Measurements from ENCODE around the gene ABCA2.

ABCA2 gene

GRCh38 chr9:137019891-137020683 lies 8.0 kb downstream of the ABCA2 start:
- Mint-ChIP-seq H3K36me3 (no peaks in the 10 kb centered on the region), H3K27ac (no peak overlapping the region), H3K4me3 (no peak overlapping the region), H3K4me1 (no peaks in the 10 kb centered on the region), H3K9me3 (peaks cover 5% of the 10 kb centered on the region), H3K27me3 (no peaks in the 10 kb centered on the region)
- no peak for ATAC-seq

- H3K36me3 Mint-ChIP-seq: no peaks in the 10 kb centered on the region
- no peak for ATAC-seq
- peaks cover 5% of the 10 kb centered on the region for H3K9me3 Mint-ChIP-seq
- H3K4me1 Mint-ChIP-seq: no peaks in the 10 kb centered on the region
- no peak overlapping the region for H3K27ac Mint-ChIP-seq
- no peak overlapping the region for H3K4me3 Mint-ChIP-seq
- no peaks in the 10 kb centered on the region for H3K27me3 Mint-ChIP-seq
Observed at GRCh38 chr9:137018761-137019559, 9.1 kb downstream of the ABCA2 start.

- no peak overlapping the region for H3K4me3 Mint-ChIP-seq
- no peaks in the 10 kb centered on the region for H3K27me3 Mint-ChIP-seq
- no peak overlapping the region for H3K27ac Mint-ChIP-seq
- H3K4me1 Mint-ChIP-seq: no peaks in the 10 kb centered on the region
- peaks cover 5% of the 10 kb centered on the region for H3K9me3 Mint-ChIP-seq
- ATAC-seq: no peak
- H3K36me3 Mint-ChIP-seq: no peaks in the 10 kb centered on the region
Observed at GRCh38 chr9:137017791-137018497, 10.1 kb downstream of the ABCA2 start.

- no peaks in the 10 kb centered on the region for H3K4me1 Mint-ChIP-seq
- no peaks in the 10 kb centered on the region for H3K27me3 Mint-ChIP-seq
- ATAC-seq: no peak
- no peaks in the 10 kb centered on the region for H3K36me3 Mint-ChIP-seq
- peaks cover 4% of the 10 kb centered on the region for H3K9me3 Mint-ChIP-seq
- H3K4me3 Mint-ChIP-seq: no peak overlapping the region
- no peak overlapping the region for H3K27ac Mint-ChIP-seq
Observed at GRCh38 chr9:137017071-137017470, 11.0 kb downstream of the ABCA2 start.

- no peak overlapping the region for H3K27ac Mint-ChIP-seq
- H3K36me3 Mint-ChIP-seq: peaks cover 3% of the 10 kb centered on the region
Observed at GRCh38 chr9:137016436-137016835, 11.6 kb downstream of the ABCA2 start.

GRCh38 chr9:137015976-137016375 lies 12.1 kb downstream of the ABCA2 start:
- Mint-ChIP-seq H3K27me3 (no peaks in the 10 kb centered on the region), H3K9me3 (no peaks in the 10 kb centered on the region), H3K4me1 (no peaks in the 10 kb centered on the region), H3K4me3 (no peak overlapping the region), H3K36me3 (peaks cover 8% of the 10 kb centered on the region), H3K27ac (no peak overlapping the region)
- no peak for ATAC-seq

More at GRCh38 chr9:137016436-137016835, 11.6 kb downstream of the ABCA2 start:
- no peak for ATAC-seq
- Mint-ChIP-seq H3K27me3 (no peaks in the 10 kb centered on the region), H3K4me3 (no peak overlapping the region), H3K4me1 (no peaks in the 10 kb centered on the region), H3K9me3 (no peaks in the 10 kb centered on the region)

- ATAC-seq: no peak
- peaks cover 8% of the 10 kb centered on the region for H3K36me3 Mint-ChIP-seq
- no peaks in the 10 kb centered on the region for H3K9me3 Mint-ChIP-seq
- H3K27me3 Mint-ChIP-seq: no peaks in the 10 kb centered on the region
- no peak overlapping the region for H3K4me3 Mint-ChIP-seq
- no peaks in the 10 kb centered on the region for H3K4me1 Mint-ChIP-seq
- H3K27ac Mint-ChIP-seq: no peak overlapping the region
Observed at GRCh38 chr9:137015540-137015930, 12.5 kb downstream of the ABCA2 start.

- Mint-ChIP-seq H3K9me3 (no peaks in the 10 kb centered on the region), H3K27me3 (no peaks in the 10 kb centered on the region), H3K36me3 (peaks cover 8% of the 10 kb centered on the region), H3K27ac (no peak overlapping the region), H3K4me1 (no peaks in the 10 kb centered on the region), H3K4me3 (no peak overlapping the region)
- no peak for ATAC-seq
Observed at GRCh38 chr9:137014776-137015539, 13.1 kb downstream of the ABCA2 start.

GRCh38 chr9:137014166-137014565 lies 13.9 kb downstream of the ABCA2 start:
- Mint-ChIP-seq H3K27me3 (no peaks in the 10 kb centered on the region), H3K27ac (no peak overlapping the region), H3K9me3 (no peaks in the 10 kb centered on the region), H3K4me3 (no peak overlapping the region), H3K36me3 (peaks cover 8% of the 10 kb centered on the region), H3K4me1 (no peaks in the 10 kb centered on the region)
- ATAC-seq: no peak

- no peak overlapping the region for H3K4me3 Mint-ChIP-seq
- no peaks in the 10 kb centered on the region for H3K9me3 Mint-ChIP-seq
- no peaks in the 10 kb centered on the region for H3K27me3 Mint-ChIP-seq
- ATAC-seq: no peak
- no peaks in the 10 kb centered on the region for H3K4me1 Mint-ChIP-seq
- peaks cover 8% of the 10 kb centered on the region for H3K36me3 Mint-ChIP-seq
- no peak overlapping the region for H3K27ac Mint-ChIP-seq
Observed at GRCh38 chr9:137013571-137013940, 14.5 kb downstream of the ABCA2 start.

- no peaks in the 10 kb centered on the region for H3K9me3 Mint-ChIP-seq
- no peaks in the 10 kb centered on the region for H3K4me1 Mint-ChIP-seq
- H3K36me3 Mint-ChIP-seq: peaks cover 8% of the 10 kb centered on the region
- H3K4me3 Mint-ChIP-seq: no peak overlapping the region
- H3K27me3 Mint-ChIP-seq: no peaks in the 10 kb centered on the region
- ATAC-seq: no peak
- H3K27ac Mint-ChIP-seq: no peak overlapping the region
Observed at GRCh38 chr9:137012694-137013570, 15.1 kb downstream of the ABCA2 start.

GRCh38 chr9:137011907-137012675 lies 15.9 kb downstream of the ABCA2 start:
- Mint-ChIP-seq H3K27ac (no peak overlapping the region), H3K27me3 (no peaks in the 10 kb centered on the region), H3K36me3 (peaks cover 8% of the 10 kb centered on the region), H3K4me1 (no peaks in the 10 kb centered on the region), H3K4me3 (no peak overlapping the region), H3K9me3 (no peaks in the 10 kb centered on the region)
- ATAC-seq: no peak

GRCh38 chr9:137011156-137011555 lies 16.9 kb downstream of the ABCA2 start:
- H3K27me3 Mint-ChIP-seq: peaks cover 5% of the 10 kb centered on the region
- H3K4me1 Mint-ChIP-seq: peaks cover 5% of the 10 kb centered on the region
- no peak for ATAC-seq
- no peaks in the 10 kb centered on the region for H3K9me3 Mint-ChIP-seq
- no peak overlapping the region for H3K4me3 Mint-ChIP-seq
- H3K36me3 Mint-ChIP-seq: peaks cover 8% of the 10 kb centered on the region
- H3K27ac Mint-ChIP-seq: no peak overlapping the region
